ENCODE measurements around the gene WDR20. TPM values are rescaled to one million over a fixed set of nuclear protein-coding genes. Genes with fewer than 3 reads are reported as not detected.

WDR20 gene
- total and polyA plus RNA-seq, 10 of the 15 experiments (the other 5 are each of a cell fraction or from before 2014, with no cell fraction given), result 9.1 to 25.9 (median 18.4) TPM

- no peak for TF ChIP-seq MLLT1 (IDR thresholded peaks at IDR 0.05)
- TF ChIP-seq TBL1XR1 (IDR thresholded peaks at IDR 0.05; ENCODE audit: low read depth, low read length), result no peak
- TF ChIP-seq CHD1 (IDR thresholded peaks at IDR 0.05; ENCODE audit: low read depth, low read length), result no peak
- TF ChIP-seq SMAD1 (IDR thresholded peaks at IDR 0.05; ENCODE audit: low read depth, partially characterized antibody), result no peak
- no peak for TF ChIP-seq FOS (IDR thresholded peaks at IDR 0.05; ENCODE audit: borderline replicate concordance, extremely low read depth, insufficient read length)
- TF ChIP-seq, protein P1, sequence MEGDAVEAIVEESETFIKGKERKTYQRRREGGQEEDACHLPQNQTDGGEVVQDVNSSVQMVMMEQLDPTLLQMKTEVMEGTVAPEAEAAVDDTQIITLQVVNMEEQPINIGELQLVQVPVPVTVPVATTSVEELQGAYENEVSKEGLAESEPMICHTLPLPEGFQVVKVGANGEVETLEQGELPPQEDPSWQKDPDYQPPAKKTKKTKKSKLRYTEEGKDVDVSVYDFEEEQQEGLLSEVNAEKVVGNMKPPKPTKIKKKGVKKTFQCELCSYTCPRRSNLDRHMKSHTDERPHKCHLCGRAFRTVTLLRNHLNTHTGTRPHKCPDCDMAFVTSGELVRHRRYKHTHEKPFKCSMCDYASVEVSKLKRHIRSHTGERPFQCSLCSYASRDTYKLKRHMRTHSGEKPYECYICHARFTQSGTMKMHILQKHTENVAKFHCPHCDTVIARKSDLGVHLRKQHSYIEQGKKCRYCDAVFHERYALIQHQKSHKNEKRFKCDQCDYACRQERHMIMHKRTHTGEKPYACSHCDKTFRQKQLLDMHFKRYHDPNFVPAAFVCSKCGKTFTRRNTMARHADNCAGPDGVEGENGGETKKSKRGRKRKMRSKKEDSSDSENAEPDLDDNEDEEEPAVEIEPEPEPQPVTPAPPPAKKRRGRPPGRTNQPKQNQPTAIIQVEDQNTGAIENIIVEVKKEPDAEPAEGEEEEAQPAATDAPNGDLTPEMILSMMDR (IDR thresholded peaks at IDR 0.05 in 2 of 3, conservative IDR thresholded peaks at IDR 0.05 in 1 of 3; ENCODE audit: control insufficient read depth in 2 of 3, extremely low read depth in 1 of 3, insufficient read depth in 1 of 3, low read depth in 3 of 3, low read length in 3 of 3), result no peak
- TF ChIP-seq HSF1 (IDR thresholded peaks at IDR 0.05; ENCODE audit: low read depth, low read length), result no peak
- TF ChIP-seq EED (IDR thresholded peaks at IDR 0.05; ENCODE audit: low read depth), result peak; percentile 12; the same call in 1 of the 2 replicates
- TF ChIP-seq FOXK2 (IDR thresholded peaks at IDR 0.05), result no peak
- no peak for TF ChIP-seq SIX5 (IDR thresholded peaks at IDR 0.05; ENCODE audit: low read depth, low read length, severe bottlenecking)
- TF ChIP-seq, protein P2, sequence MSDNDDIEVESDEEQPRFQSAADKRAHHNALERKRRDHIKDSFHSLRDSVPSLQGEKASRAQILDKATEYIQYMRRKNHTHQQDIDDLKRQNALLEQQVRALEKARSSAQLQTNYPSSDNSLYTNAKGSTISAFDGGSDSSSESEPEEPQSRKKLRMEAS (IDR thresholded peaks at IDR 0.05; ENCODE audit: low read depth, low read length), result no peak
- TF ChIP-seq IRF5 (IDR thresholded peaks at IDR 0.05; ENCODE audit: borderline replicate concordance), result no peak
- no peak for TF ChIP-seq MEF2B (IDR thresholded peaks at IDR 0.05; ENCODE audit: partially characterized antibody, poor library complexity, severe bottlenecking)
- no peak for TF ChIP-seq E2F8 (IDR thresholded peaks at IDR 0.05; ENCODE audit: low read depth, partially characterized antibody)
- TF ChIP-seq SMARCA5 (IDR thresholded peaks at IDR 0.05), result no peak
- TF ChIP-seq, protein P3, sequence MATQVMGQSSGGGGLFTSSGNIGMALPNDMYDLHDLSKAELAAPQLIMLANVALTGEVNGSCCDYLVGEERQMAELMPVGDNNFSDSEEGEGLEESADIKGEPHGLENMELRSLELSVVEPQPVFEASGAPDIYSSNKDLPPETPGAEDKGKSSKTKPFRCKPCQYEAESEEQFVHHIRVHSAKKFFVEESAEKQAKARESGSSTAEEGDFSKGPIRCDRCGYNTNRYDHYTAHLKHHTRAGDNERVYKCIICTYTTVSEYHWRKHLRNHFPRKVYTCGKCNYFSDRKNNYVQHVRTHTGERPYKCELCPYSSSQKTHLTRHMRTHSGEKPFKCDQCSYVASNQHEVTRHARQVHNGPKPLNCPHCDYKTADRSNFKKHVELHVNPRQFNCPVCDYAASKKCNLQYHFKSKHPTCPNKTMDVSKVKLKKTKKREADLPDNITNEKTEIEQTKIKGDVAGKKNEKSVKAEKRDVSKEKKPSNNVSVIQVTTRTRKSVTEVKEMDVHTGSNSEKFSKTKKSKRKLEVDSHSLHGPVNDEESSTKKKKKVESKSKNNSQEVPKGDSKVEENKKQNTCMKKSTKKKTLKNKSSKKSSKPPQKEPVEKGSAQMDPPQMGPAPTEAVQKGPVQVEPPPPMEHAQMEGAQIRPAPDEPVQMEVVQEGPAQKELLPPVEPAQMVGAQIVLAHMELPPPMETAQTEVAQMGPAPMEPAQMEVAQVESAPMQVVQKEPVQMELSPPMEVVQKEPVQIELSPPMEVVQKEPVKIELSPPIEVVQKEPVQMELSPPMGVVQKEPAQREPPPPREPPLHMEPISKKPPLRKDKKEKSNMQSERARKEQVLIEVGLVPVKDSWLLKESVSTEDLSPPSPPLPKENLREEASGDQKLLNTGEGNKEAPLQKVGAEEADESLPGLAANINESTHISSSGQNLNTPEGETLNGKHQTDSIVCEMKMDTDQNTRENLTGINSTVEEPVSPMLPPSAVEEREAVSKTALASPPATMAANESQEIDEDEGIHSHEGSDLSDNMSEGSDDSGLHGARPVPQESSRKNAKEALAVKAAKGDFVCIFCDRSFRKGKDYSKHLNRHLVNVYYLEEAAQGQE (IDR thresholded peaks at IDR 0.05; ENCODE audit: low read depth, low read length), result no peak
Observed at GRCh38 chr14:102095231-102095870, 44.3 kb upstream of the WDR20 start (continued).

Data from GM12878 (cell line).